HepG2 (cell line): ENCODE data around the gene INTS6. TPM values are rescaled to one million over a fixed set of nuclear protein-coding genes. Genes with fewer than 3 reads are reported as not detected.
A peak's percentile ranks its signal among the peaks of the same experiment; 100 is the strongest.

Experiments
- ATAC-seq: fragments of 200-7000 bp; cut with Tn5 transposase; 3 replicates; pipeline ENCODE4 v1.9.1; 2020; ENCODE audit warnings: mild to moderate bottlenecking, moderate library complexity
- BruUV-seq: library from RNA; stranded (reverse); fragments of 400-500 nt; replicated peaks from 2 replicates; lab custom pipeline; 2021; lab: Mats Ljungman, UMichigan
- CTCF ChIA-PET: fragments of 300-600 bp; formaldehyde crosslinking; extraction: SDS; loops from one replicate; lab custom pipeline; 2021; ENCODE audit warnings: low total read pairs, inconsistent platforms, low intra/inter-chr PET ratio; lab: Yijun Ruan, JAX
- POLR2A ChIA-PET: fragments of 350-600 bp; sonication (Branson Sonifier 250); formaldehyde crosslinking; loops from one replicate; lab custom pipeline; 2020; ENCODE audit warnings: antibody characterized with exemption, inconsistent platforms; lab: Yijun Ruan, JAX
- DNase-seq: peaks from one replicate; pipeline ENCODE4 v3.0.0-alpha.2; 2015; ENCODE audit warnings: low spot score
- FAIRE-seq: peaks from 3 replicates; lab custom pipeline; 2011; peaks lifted over from hg19 to GRCh38; lab: Jason Lieb, UNC
- H2AFZ ChIP-seq: one replicate; pipeline ENCODE4 v1.6.1; 2011; ENCODE audit warnings: low read length, inconsistent platforms
- H3K27ac ChIP-seq: fragments of 300-600 bp; 3 replicates; pipeline ENCODE4 v1.8.0; 2011; ENCODE audit warnings: mixed run types, mild to moderate bottlenecking, mixed read lengths, low read length, inconsistent platforms; ENCODE audit not compliant: insufficient read depth; ENCODE audit errors: extremely low read length
- H3K27me3 ChIP-seq, 2 experiments: fragments of 200-600 bp in 1 of 2; 2 replicates in 1 of 2; 3 replicates in 1 of 2; pipeline versions ENCODE4 v1.6.0 to v1.8.0; 2011; ENCODE audit warnings: low read length in 2 of 2, mild to moderate bottlenecking in 2 of 2, moderate library complexity in 2 of 2, inconsistent platforms in 1 of 2; ENCODE audit not compliant: insufficient read depth in 2 of 2, control insufficient read depth in 1 of 2
- H3K36me3 ChIP-seq, 2 experiments: fragments of 200-600 bp in 1 of 2; replicated peaks in 1 of 2; 2 replicates in 1 of 2; 3 replicates in 1 of 2; pipeline versions ENCODE4 v1.5.1 to v1.8.0; 2011; ENCODE audit warnings: low read length in 2 of 2, inconsistent platforms in 1 of 2; ENCODE audit not compliant: insufficient read depth in 2 of 2, control insufficient read depth in 1 of 2
- H3K4me1 ChIP-seq: 2 replicates; pipeline ENCODE4 v1.5.1; 2012; ENCODE audit warnings: low read length, inconsistent platforms; ENCODE audit not compliant: insufficient read depth
- H3K4me2 ChIP-seq: 2 replicates; pipeline ENCODE4 v1.6.0; 2011; ENCODE audit warnings: low read depth, low read length, inconsistent platforms
- H3K4me3 ChIP-seq, 3 experiments: fragments of 200-600 bp in 1 of 3; sonication (generic), shearing (Covaris generic) in 1 of 3; replicated peaks in 1 of 3; 2 replicates each; pipeline ENCODE4 v1.5.1; 2011 to 2016; ENCODE audit warnings: low read length in 3 of 3, inconsistent platforms in 2 of 3, low read depth in 2 of 3, mild to moderate bottlenecking in 2 of 3, control low read depth in 1 of 3, mixed read lengths in 1 of 3; ENCODE audit not compliant: insufficient read depth in 1 of 3
- H3K79me2 ChIP-seq: one replicate; pipeline ENCODE4 v1.6.1; 2011; ENCODE audit warnings: low read length, inconsistent platforms; ENCODE audit not compliant: insufficient read depth
- H3K9ac ChIP-seq: 2 replicates; pipeline ENCODE4 v1.6.0; 2011; ENCODE audit warnings: mild to moderate bottlenecking, low read depth, low read length, inconsistent platforms; ENCODE audit not compliant: insufficient read depth
- H3K9me3 ChIP-seq: 2 replicates; pipeline ENCODE4 v1.5.1; 2012; ENCODE audit warnings: mild to moderate bottlenecking, low read length
- H4K20me1 ChIP-seq: 2 replicates; pipeline ENCODE4 v1.6.0; 2011; ENCODE audit warnings: inconsistent platforms, mild to moderate bottlenecking, low read length, moderate library complexity; ENCODE audit not compliant: insufficient read depth
- ARID2 ChIP-seq: sonication (generic); formaldehyde crosslinking; IDR thresholded peaks from 2 replicates; pipeline ENCODE4 v1.8.1; 2022; ENCODE audit warnings: mild to moderate bottlenecking, missing genetic modification reagents, borderline replicate concordance
- DMTF1 ChIP-seq: sonication (generic); formaldehyde crosslinking; IDR thresholded peaks from 2 replicates; pipeline ENCODE4 v1.4.0; 2020; ENCODE audit warnings: mild to moderate bottlenecking, missing genetic modification reagents
- JARID2 ChIP-seq: sonication (generic); formaldehyde crosslinking; IDR thresholded peaks from 2 replicates; pipeline ENCODE4 v1.8.1; 2023; ENCODE audit warnings: missing genetic modification reagents, inconsistent platforms; ENCODE audit not compliant: insufficient replicate concordance
- MTA1 ChIP-seq: sonication (generic); formaldehyde crosslinking; IDR thresholded peaks from 2 replicates; pipeline ENCODE4 v1.4.0; 2020; ENCODE audit warnings: missing genetic modification reagents, mild to moderate bottlenecking, borderline replicate concordance
- PAF1 ChIP-seq: IDR thresholded peaks from 2 replicates; pipeline ENCODE4 v1.6.1; 2016; ENCODE audit warnings: missing genetic modification reagents, missing compliant biosample characterization
- TBX2 ChIP-seq: sonication (generic); formaldehyde crosslinking; IDR thresholded peaks from 2 replicates; pipeline ENCODE4 v1.5.0; 2020; ENCODE audit warnings: missing genetic modification reagents, mild to moderate bottlenecking, borderline replicate concordance
- TRAFD1 ChIP-seq: sonication (generic); formaldehyde crosslinking; IDR thresholded peaks from 2 replicates; pipeline ENCODE4 v1.5.1; 2020; ENCODE audit warnings: missing genetic modification reagents, mild to moderate bottlenecking, borderline replicate concordance
- ZC3H13 ChIP-seq: sonication (generic); formaldehyde crosslinking; IDR thresholded peaks from 2 replicates; pipeline ENCODE4 v1.8.1; 2023; ENCODE audit warnings: mild to moderate bottlenecking, missing genetic modification reagents, moderate library complexity
- ZNF75D ChIP-seq: sonication (generic); formaldehyde crosslinking; IDR thresholded peaks from 2 replicates; pipeline ENCODE4 v1.8.1; 2023; ENCODE audit warnings: missing genetic modification reagents, mild to moderate bottlenecking, borderline replicate concordance
- WGBS: methylation state at CpG from one replicate; pipeline ENCODE4 v1.1.6; 2017; ENCODE audit warnings: low lambda C conversion rate; 5-methylcytosine and 5-hydroxymethylcytosine counted together
- in situ Hi-C: cut with HindIII; loops from 2 replicates; pipeline ENCODE4 v1.10.0; 2017; ENCODE audit warnings: low pct_unique_long_range_greater_than_20kb; ENCODE audit not compliant: extremely low pct_ligation_motif_present
- intact Hi-C: fragments of 100-400 bp; cut with micrococcal nuclease; formaldehyde crosslinking; loops from one replicate; pipeline ENCODE4 v1.10.0; 2022; ENCODE audit not compliant: unreplicated experiment
- polyA plus RNA-seq, 8 experiments: library from polyadenylated mRNA; depleted of rRNA in 3 of 8; stranded (reverse) in 7 of 8; unstranded in 1 of 8; fragments of >200 nt; fragmentation: Illumina TruSeq in 4 of 8; extraction: Trizol in 4 of 8; gene quantifications; 2 replicates each; pipeline versions ENCODE4 v1.2.1 to v1.2.3, GENCODE V29; 2011 to 2016; ENCODE audit warnings: low read depth in 4 of 8, missing spikeins in 1 of 8, mixed read lengths in 1 of 8; ENCODE audit not compliant: insufficient read depth in 1 of 8
- total RNA-seq, 5 experiments: library from RNA; depleted of rRNA; stranded (reverse); fragments of >200 nt; fragmentation: Illumina TruSeq; extraction: Trizol; gene quantifications; 2 replicates each; pipeline ENCODE4 v1.2.3, GENCODE V29; 2016; ENCODE audit warnings: low read depth in 1 of 5

The INTS6 gene
- total and polyA plus RNA-seq, 2 of the 13 experiments (the other 11 are each of a cell fraction or from before 2014, with no cell fraction given), result 27.9 to 38.4 TPM

GRCh38 chr13:51440381-51440780 is 12.5 kb downstream of the INTS6 start:
- Histone ChIP-seq H4K20me1 (no peaks in the 10 kb centered on the region), H2AFZ (no peak overlapping the region), H3K4me3 (no peak overlapping the region), H3K9me3 (no peaks in the 10 kb centered on the region), H3K27ac (no peak overlapping the region), H3K9ac (no peak overlapping the region), H3K36me3 (no peaks in the 10 kb centered on the region), H3K4me2 (no peak overlapping the region), H3K79me2 (no peaks in the 10 kb centered on the region), H3K4me1 (peaks cover 5% of the 10 kb centered on the region; the same call in 1 of the 2 replicates), H3K27me3 (no peaks in the 10 kb centered on the region)
- TF ChIP-seq TRAFD1 (CRISPR knock-in tag), result no peak
- TF ChIP-seq PAF1 (CRISPR knock-in tag), result 0 out of 2 replicates have a peak, but pooled peaks have one; percentile 41
- ATAC-seq (peak; percentile 48), DNase-seq (no peak), FAIRE-seq (no peak)
- intact Hi-C loops, result no loop called here
- CTCF ChIA-PET, result no interaction called here
- WGBS, result 95% methylated on average over 1 of the region's 1 CpG
- POLR2A ChIA-PET, result interaction anchor here (6.4 kb wide), 1 partner anchor 12 kb away, joined by 52 read pairs; the partner anchor contains the start of gene INTS6
- in situ Hi-C loops, result loop anchor here (10.0 kb wide), 2 partner anchors 144 to 354 kb away; partner anchors contain the start of gene WDFY2
- no TSS peak for BruUV-seq

- H3K4me3 ChIP-seq, result no peak overlapping the region
- peaks cover 5% of the 10 kb centered on the region; the same call in 1 of the 2 replicates for H3K4me1 ChIP-seq
- ATAC-seq, result no peak
- no peak for DNase-seq
- H4K20me1 ChIP-seq, result 0 out of 2 replicates have a peak, but pooled peaks cover 4% of the 10 kb centered on the region
- no peaks in the 10 kb centered on the region for H3K79me2 ChIP-seq
- H3K27ac ChIP-seq, result no peak overlapping the region
- no peak for FAIRE-seq
- H3K27me3 ChIP-seq, result no peaks in the 10 kb centered on the region
- 94% methylated on average over 4 of the region's 4 CpGs for WGBS
- BruUV-seq, result no TSS peak
- H3K4me2 ChIP-seq, result no peak overlapping the region
- CTCF ChIA-PET, result no interaction called here
- no peak for TF ChIP-seq ZNF75D (CRISPR knock-in tag)
- TF ChIP-seq TBX2 (CRISPR knock-in tag), result no peak
- no peak for TF ChIP-seq ARID2
- TF ChIP-seq MTA1 (CRISPR knock-in tag), result no peak
- no peak for TF ChIP-seq ZC3H13 (CRISPR knock-in tag)
- no peak for TF ChIP-seq DMTF1 (CRISPR knock-in tag)
- TF ChIP-seq JARID2, result no peak
- TF ChIP-seq, all 625 proteins: peak for 0
- POLR2A ChIA-PET, result interaction anchor here (1.2 kb wide), 1 partner anchor 16 kb away, joined by 4 read pairs; no protein-coding TSS in a partner anchor
- no peak overlapping the region for H2AFZ ChIP-seq
- H3K9me3 ChIP-seq, result no peaks in the 10 kb centered on the region
- intact Hi-C loops (loop anchor here (5.0 kb wide), 1 partner anchor 345 kb away; no protein-coding TSS in a partner anchor), in situ Hi-C loops (no loop called here)
- peaks cover 0 to 7% of the 10 kb centered on the region in 2 experiments; a peak in 1 of 5 replicates for H3K36me3 ChIP-seq
- no peak overlapping the region for H3K9ac ChIP-seq
Observed at GRCh38 chr13:51437550-51438127, 15.2 kb downstream of the INTS6 start.
